HCT116 (cell line): ENCODE data around the gene DOCK1. TPM values are rescaled to one million over a fixed set of nuclear protein-coding genes. Genes with fewer than 3 reads are reported as not detected.

Source experiments
- ATAC-seq: fragments of 200-7000 bp; cut with Tn5 transposase; 2 replicates; pipeline ENCODE4 v1.9.1; 2020; ENCODE audit warnings: mild to moderate bottlenecking, moderate library complexity
- BruUV-seq: library from RNA; stranded (reverse); fragments of 400-500 nt; replicated peaks from 2 replicates; lab custom pipeline; 2021; lab: Mats Ljungman, UMichigan
- CTCF ChIA-PET: fragments of 300-600 bp; sonication (Branson Sonifier 250); formaldehyde crosslinking; loops from one replicate; lab custom pipeline; 2021; ENCODE audit warnings: antibody characterized with exemption; lab: Charles Lee
- POLR2A ChIA-PET: fragments of 300-600, 350-600 bp; sonication (Branson Sonifier 250); formaldehyde crosslinking; loops from one replicate; lab custom pipeline; 2021; ENCODE audit warnings: antibody characterized with exemption; lab: Charles Lee
- RAD21 ChIA-PET, 2 experiments: fragments of 300-600 bp; sonication (Branson Sonifier 250); formaldehyde crosslinking; loops; one replicate each; lab custom pipeline; 2023; ENCODE audit warnings: low total read pairs in 2 of 2; ENCODE audit not compliant: uncharacterized antibody in 2 of 2, unreplicated experiment in 2 of 2, low non-redundant PET in 1 of 2; lab: Charles Lee
- DNase-seq: peaks from one replicate; pipeline ENCODE4 v3.0.0-alpha.2; 2010; ENCODE audit warnings: low read depth, low spot score
- H2AFZ ChIP-seq: fragments of 200-600 bp; shearing (Covaris generic), sonication (generic); 2 replicates; pipeline ENCODE4 v1.6.1; 2017; ENCODE audit warnings: low read depth, mixed run types, mixed read lengths, antibody characterized with exemption, low read length; ENCODE audit not compliant: poor library complexity, severe bottlenecking
- H3K27ac ChIP-seq: 2 replicates; pipeline ENCODE4 v1.5.1; 2012; ENCODE audit warnings: low read depth, low read length
- H3K27me3 ChIP-seq: fragments of 200-600 bp; sonication (generic); 2 replicates; pipeline ENCODE4 v1.6.1; 2016; ENCODE audit warnings: mixed run types, low read length, mixed read lengths; ENCODE audit not compliant: insufficient read depth
- H3K36me3 ChIP-seq, 2 experiments: fragments of 200-500 bp in 1 of 2; fragments of 200-600 bp in 1 of 2; sonication (Bioruptor generic) in 1 of 2; sonication (generic) in 1 of 2; 2 replicates each; pipeline versions ENCODE4 v1.5.1 to v1.6.1; 2014 to 2016; ENCODE audit warnings: low read length in 2 of 2, inconsistent platforms in 1 of 2, mixed read lengths in 1 of 2, mixed run types in 1 of 2; ENCODE audit not compliant: insufficient read depth in 2 of 2, control insufficient read depth in 1 of 2
- H3K4me1 ChIP-seq, 2 experiments: fragments of 200-600 bp in 1 of 2; sonication (generic) in 1 of 2; 2 replicates each; pipeline versions ENCODE4 v1.5.1 to v1.6.1; 2012 to 2017; ENCODE audit warnings: low read length in 2 of 2, inconsistent platforms in 1 of 2, mild to moderate bottlenecking in 1 of 2, mixed read lengths in 1 of 2, mixed run types in 1 of 2, moderate library complexity in 1 of 2; ENCODE audit not compliant: insufficient read depth in 2 of 2, control insufficient read depth in 1 of 2
- H3K4me2 ChIP-seq: fragments of 200-600 bp; sonication (generic); 2 replicates; pipeline ENCODE4 v1.6.1; 2017; ENCODE audit warnings: mixed run types, low read length, mixed read lengths
- H3K4me3 ChIP-seq, 2 experiments: fragments of 200-600 bp in 1 of 2; sonication (generic) in 1 of 2; replicated peaks in 1 of 2; 2 replicates each; pipeline ENCODE4 v1.5.1; 2011 to 2016; ENCODE audit warnings: low read length in 2 of 2, control low read depth in 1 of 2, low read depth in 1 of 2, mild to moderate bottlenecking in 1 of 2, mixed read lengths in 1 of 2, mixed run types in 1 of 2
- H3K79me2 ChIP-seq: fragments of 200-600 bp; sonication (generic); 2 replicates; pipeline ENCODE4 v1.6.1; 2017; ENCODE audit warnings: mild to moderate bottlenecking, mixed run types, low read length, moderate library complexity, mixed read lengths; ENCODE audit not compliant: insufficient read depth
- H3K9ac ChIP-seq: fragments of 200-600 bp; sonication (generic); 2 replicates; pipeline ENCODE4 v1.6.1; 2016; ENCODE audit warnings: low read length, mixed read lengths
- H3K9me2 ChIP-seq: fragments of 200-600 bp; sonication (generic), shearing (Covaris generic); 2 replicates; pipeline ENCODE4 v1.6.1; 2017; ENCODE audit warnings: mixed run types, mild to moderate bottlenecking, moderate library complexity; ENCODE audit not compliant: insufficient read depth
- H3K9me3 ChIP-seq, 2 experiments: fragments of 200-500 bp in 1 of 2; fragments of 200-600 bp in 1 of 2; sonication (Bioruptor generic) in 1 of 2; sonication (generic) in 1 of 2; 2 replicates each; pipeline ENCODE4 v1.6.1; 2014 to 2017; ENCODE audit warnings: low read length in 2 of 2, mixed read lengths in 2 of 2, inconsistent platforms in 1 of 2, low read depth in 1 of 2, mild to moderate bottlenecking in 1 of 2, mixed run types in 1 of 2, moderate library complexity in 1 of 2; ENCODE audit not compliant: control insufficient read depth in 1 of 2, insufficient read depth in 1 of 2
- H4K20me1 ChIP-seq: fragments of 200-600 bp; sonication (generic), shearing (Covaris generic); 2 replicates; pipeline ENCODE4 v1.6.1; 2017; ENCODE audit warnings: mixed run types, mild to moderate bottlenecking, moderate library complexity; ENCODE audit not compliant: insufficient read depth
- CBX3 ChIP-seq: IDR thresholded peaks from 2 replicates; pipeline ENCODE4 v1.6.1; 2012; ENCODE audit warnings: low read depth
- EGR1 ChIP-seq: IDR thresholded peaks from 2 replicates; pipeline ENCODE4 v1.6.1; 2012; ENCODE audit warnings: low read depth
- ELF1 ChIP-seq: IDR thresholded peaks from 2 replicates; pipeline ENCODE4 v1.6.1; 2012; ENCODE audit warnings: low read depth, borderline replicate concordance
- EZH2 ChIP-seq: fragments of 200-600 bp; sonication (generic); IDR thresholded peaks from 2 replicates; pipeline ENCODE4 v1.6.1; 2017; ENCODE audit warnings: antibody characterized with exemption, mixed run types
- EZH2phosphoT487 ChIP-seq: fragments of 200-600 bp; IDR thresholded peaks from 2 replicates; pipeline ENCODE4 v1.6.1; 2018; ENCODE audit warnings: antibody characterized with exemption, borderline replicate concordance
- JUND ChIP-seq: IDR thresholded peaks from 2 replicates; pipeline ENCODE4 v1.6.1; 2012
- POLR2AphosphoS5 ChIP-seq: IDR thresholded peaks from 2 replicates; pipeline ENCODE4 v1.6.1; 2011; ENCODE audit warnings: mild to moderate bottlenecking, low read depth, low read length, moderate library complexity
- YY1 ChIP-seq: IDR thresholded peaks from 2 replicates; pipeline ENCODE4 v1.6.1; 2011; ENCODE audit warnings: low read length, low read depth, moderate library complexity, mild to moderate bottlenecking; ENCODE audit not compliant: insufficient replicate concordance; ENCODE audit errors: extremely low read depth
- ZFX ChIP-seq: fragments of 450-650 bp; IDR thresholded peaks from 2 replicates; pipeline ENCODE4 v1.6.1; 2017
- ZNF274 ChIP-seq: fragments of 200-500 bp; sonication (Bioruptor generic); IDR thresholded peaks from 2 replicates; pipeline ENCODE4 v1.6.1; 2014; ENCODE audit warnings: mild to moderate bottlenecking, low read depth, low read length, inconsistent platforms
- intact Hi-C: fragments of 100-400 bp; cut with micrococcal nuclease; formaldehyde crosslinking; loops from 2 replicates; pipeline ENCODE4 v1.10.0; 2022
- total RNA-seq: library from RNA; stranded (reverse); gene quantifications from one replicate; pipeline ENCODE4 v1.2.1, GENCODE V29; 2021; ENCODE audit not compliant: unreplicated experiment
- TF ChIP-seq, protein P1 (sequence below): IDR thresholded peaks from 2 replicates; pipeline ENCODE4 v1.6.1; 2012
- TF ChIP-seq, protein P2 (sequence below): IDR thresholded peaks from 2 replicates; pipeline ENCODE4 v1.6.1; 2012; ENCODE audit warnings: low read depth

Gene DOCK1
- total RNA-seq, 1 experiment from 2014 or later: 46.5 TPM

- RAD21 ChIA-PET: interaction anchor here in 1 of 2 experiments (0.7 kb wide), 1 partner anchor 150 kb away, joined by 6 read pairs; no protein-coding TSS in a partner anchor
- no peak for ATAC-seq
- no peaks in the 10 kb centered on the region for H3K36me3 ChIP-seq
- no peaks in the 10 kb centered on the region for H3K9me2 ChIP-seq
- no peaks in the 10 kb centered on the region for H4K20me1 ChIP-seq
- H3K4me1 ChIP-seq: no peaks in the 10 kb centered on the region
- H3K4me2 ChIP-seq: no peak overlapping the region
- TF ChIP-seq ELF1 (no peak), YY1 (no peak), JUND (no peak), EGR1 (no peak), POLR2AphosphoS5 (no peak), EZH2phosphoT487 (no peak), ZNF274 (no peak), EZH2 (no peak)
- TF ChIP-seq, protein P1, sequence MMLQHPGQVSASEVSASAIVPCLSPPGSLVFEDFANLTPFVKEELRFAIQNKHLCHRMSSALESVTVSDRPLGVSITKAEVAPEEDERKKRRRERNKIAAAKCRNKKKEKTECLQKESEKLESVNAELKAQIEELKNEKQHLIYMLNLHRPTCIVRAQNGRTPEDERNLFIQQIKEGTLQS: no peak
- H3K9ac ChIP-seq: no peak overlapping the region
- H3K79me2 ChIP-seq: no peaks in the 10 kb centered on the region
- peaks cover 20% of the 10 kb centered on the region for H3K27me3 ChIP-seq
- H3K9me3 ChIP-seq: no peaks in the 10 kb centered on the region
- H3K27ac ChIP-seq: no peak overlapping the region
- POLR2A ChIA-PET: no interaction called here
- no TSS peak for BruUV-seq
- DNase-seq: no peak
- H3K4me3 ChIP-seq: no peak overlapping the region
- no peak overlapping the region for H2AFZ ChIP-seq
- CTCF ChIA-PET: no interaction called here
- intact Hi-C loops: no loop called here
Measured at GRCh38 chr10:126872768-126873167, 32.5 kb upstream of the DOCK1 start.

GRCh38 chr10:126876456-126876855 lies 28.8 kb upstream of the DOCK1 start:
- no peak overlapping the region for H3K9ac ChIP-seq
- TF ChIP-seq ZFX (no peak), CBX3 (no peak)
- TF ChIP-seq, protein P2, sequence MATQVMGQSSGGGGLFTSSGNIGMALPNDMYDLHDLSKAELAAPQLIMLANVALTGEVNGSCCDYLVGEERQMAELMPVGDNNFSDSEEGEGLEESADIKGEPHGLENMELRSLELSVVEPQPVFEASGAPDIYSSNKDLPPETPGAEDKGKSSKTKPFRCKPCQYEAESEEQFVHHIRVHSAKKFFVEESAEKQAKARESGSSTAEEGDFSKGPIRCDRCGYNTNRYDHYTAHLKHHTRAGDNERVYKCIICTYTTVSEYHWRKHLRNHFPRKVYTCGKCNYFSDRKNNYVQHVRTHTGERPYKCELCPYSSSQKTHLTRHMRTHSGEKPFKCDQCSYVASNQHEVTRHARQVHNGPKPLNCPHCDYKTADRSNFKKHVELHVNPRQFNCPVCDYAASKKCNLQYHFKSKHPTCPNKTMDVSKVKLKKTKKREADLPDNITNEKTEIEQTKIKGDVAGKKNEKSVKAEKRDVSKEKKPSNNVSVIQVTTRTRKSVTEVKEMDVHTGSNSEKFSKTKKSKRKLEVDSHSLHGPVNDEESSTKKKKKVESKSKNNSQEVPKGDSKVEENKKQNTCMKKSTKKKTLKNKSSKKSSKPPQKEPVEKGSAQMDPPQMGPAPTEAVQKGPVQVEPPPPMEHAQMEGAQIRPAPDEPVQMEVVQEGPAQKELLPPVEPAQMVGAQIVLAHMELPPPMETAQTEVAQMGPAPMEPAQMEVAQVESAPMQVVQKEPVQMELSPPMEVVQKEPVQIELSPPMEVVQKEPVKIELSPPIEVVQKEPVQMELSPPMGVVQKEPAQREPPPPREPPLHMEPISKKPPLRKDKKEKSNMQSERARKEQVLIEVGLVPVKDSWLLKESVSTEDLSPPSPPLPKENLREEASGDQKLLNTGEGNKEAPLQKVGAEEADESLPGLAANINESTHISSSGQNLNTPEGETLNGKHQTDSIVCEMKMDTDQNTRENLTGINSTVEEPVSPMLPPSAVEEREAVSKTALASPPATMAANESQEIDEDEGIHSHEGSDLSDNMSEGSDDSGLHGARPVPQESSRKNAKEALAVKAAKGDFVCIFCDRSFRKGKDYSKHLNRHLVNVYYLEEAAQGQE: no peak
- TF ChIP-seq, all 23 proteins: peak for 0
- H4K20me1 ChIP-seq: no peaks in the 10 kb centered on the region
- ChIA-PET CTCF (no interaction called here), RAD21 (no interaction called here), POLR2A (no interaction called here)
- no peak for ATAC-seq
- no peak overlapping the region for H3K4me3 ChIP-seq
- intact Hi-C loops: no loop called here
- H3K9me3 ChIP-seq: no peaks in the 10 kb centered on the region
- H3K27ac ChIP-seq: no peak overlapping the region
- H3K79me2 ChIP-seq: no peaks in the 10 kb centered on the region
- no peak overlapping the region for H2AFZ ChIP-seq
- no peaks in the 10 kb centered on the region for H3K9me2 ChIP-seq
- no TSS peak for BruUV-seq
- peaks cover 33% of the 10 kb centered on the region for H3K27me3 ChIP-seq
- H3K4me1 ChIP-seq: no peaks in the 10 kb centered on the region
- no peak for DNase-seq
- H3K36me3 ChIP-seq: no peaks in the 10 kb centered on the region
- no peak overlapping the region for H3K4me2 ChIP-seq
